NCI-H345 (cell line): ENCODE results near the gene RAB10.
A peak's percentile ranks its signal among the peaks of the same experiment; 100 is the strongest.
"Not testable (repeated sequence)": the region's sequence is repeated elsewhere in the genome, so short reads cannot be mapped to it uniquely, and the experiment has no call there.

Experiments used
- DNase-seq: peaks from one replicate; lab custom pipeline; 2025; lab: John Stamatoyannopoulos, UW

Gene RAB10

DNA sequence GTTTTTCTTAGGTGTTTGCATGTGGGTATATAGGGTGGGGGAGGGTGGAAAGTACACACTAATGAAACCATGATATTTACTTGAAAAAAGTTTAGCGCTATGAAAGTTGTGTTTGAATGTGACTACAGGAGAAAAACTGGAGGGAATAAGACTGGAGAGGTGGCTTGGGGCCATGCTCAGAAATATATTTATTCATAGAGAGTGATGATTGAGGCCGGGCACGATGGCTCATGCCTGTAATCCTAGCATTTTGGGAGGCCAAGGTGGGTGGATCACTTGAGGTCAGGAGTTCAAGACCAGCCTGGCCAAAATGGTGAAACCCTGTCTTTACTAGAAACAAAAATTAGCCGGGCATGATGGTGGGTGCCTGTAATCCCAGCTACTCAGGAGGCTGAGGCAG, 55.0 kb downstream of the RAB10 start:
- DNase-seq, result not testable (repeated sequence)

- no peak for DNase-seq
Observed at GRCh38 chr2:26089337-26089736, 55.5 kb downstream of the RAB10 start.

- no peak for DNase-seq
Observed at GRCh38 chr2:26095758-26096157, 61.9 kb downstream of the RAB10 start.

- no peak for DNase-seq
Observed at GRCh38 chr2:26099933-26100332, 66.0 kb downstream of the RAB10 start.

- DNase-seq, result no peak
Observed at GRCh38 chr2:26100384-26100783, 66.5 kb downstream of the RAB10 start.

DNA sequence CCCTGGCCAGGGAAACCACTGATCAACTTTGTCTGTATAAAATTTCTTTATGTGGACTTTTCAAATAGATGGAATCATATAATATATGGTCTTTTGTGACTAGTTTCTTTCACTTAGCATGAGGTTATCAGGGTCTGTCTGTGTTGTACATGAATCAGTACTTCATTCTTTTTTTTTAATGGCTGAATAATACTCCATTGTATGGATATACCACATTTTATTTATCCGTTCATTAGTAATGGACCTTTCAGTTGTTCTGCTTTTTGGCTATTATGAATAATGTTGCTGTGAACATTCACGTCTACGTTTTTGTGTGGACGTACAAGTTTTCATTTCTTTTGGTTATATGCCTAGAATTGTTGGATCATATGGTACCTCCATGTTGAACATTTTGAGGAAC, 69.9 kb downstream of the RAB10 start:
- no peak for DNase-seq

DNA sequence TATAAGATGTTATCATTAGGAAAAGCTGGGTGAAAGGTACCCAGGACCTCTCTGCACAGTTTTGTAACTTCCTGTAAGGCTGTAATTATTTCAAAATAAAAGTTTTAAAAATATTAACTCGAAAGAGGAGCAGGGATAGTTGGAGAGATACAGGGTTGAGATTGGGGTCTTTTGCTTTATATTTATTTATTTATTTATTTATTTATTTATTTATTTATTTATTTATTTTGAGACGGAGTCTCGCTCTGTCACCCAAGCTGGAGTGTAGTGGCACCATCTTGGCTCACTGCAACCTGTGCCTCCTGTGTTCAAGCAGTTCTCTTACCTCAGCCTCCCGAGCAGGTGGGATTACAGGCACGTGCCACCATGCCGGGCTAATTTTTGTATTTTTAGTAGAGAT, 74.8 kb downstream of the RAB10 start:
- DNase-seq, result not testable (repeated sequence)

GRCh38 chr2:26112201-26112600, 78.3 kb downstream of the RAB10 start:
- no peak for DNase-seq

- no peak for DNase-seq
Observed at GRCh38 chr2:26114151-26114550, 80.3 kb downstream of the RAB10 start.

- DNase-seq, result no peak
Observed at GRCh38 chr2:26118682-26119081, 84.8 kb downstream of the RAB10 start.

GRCh38 chr2:26119521-26119920, 85.6 kb downstream of the RAB10 start:
- DNase-seq, result no peak

- no peak for DNase-seq
Observed at GRCh38 chr2:26122630-26123029, 88.7 kb downstream of the RAB10 start.

DNA sequence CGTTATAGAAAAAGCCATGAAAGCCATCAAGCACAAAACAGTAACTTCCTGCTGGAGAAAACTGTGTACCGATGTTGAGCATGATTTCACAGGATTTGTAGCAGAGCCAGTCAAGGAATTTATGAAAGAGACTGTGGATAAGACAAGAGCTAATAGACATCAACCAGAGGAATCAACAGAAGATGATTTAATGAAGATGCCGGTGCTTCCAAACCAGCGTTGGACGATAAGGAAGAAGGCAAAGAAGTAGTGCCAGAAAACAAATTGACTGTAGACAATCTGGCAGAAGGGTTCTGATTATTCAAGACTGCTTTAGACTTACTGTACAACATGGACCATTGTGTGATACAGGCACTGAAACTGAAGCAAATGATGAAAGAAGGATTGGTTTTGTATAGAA, 89.5 kb downstream of the RAB10 start:
- DNase-seq, result no peak

DNA sequence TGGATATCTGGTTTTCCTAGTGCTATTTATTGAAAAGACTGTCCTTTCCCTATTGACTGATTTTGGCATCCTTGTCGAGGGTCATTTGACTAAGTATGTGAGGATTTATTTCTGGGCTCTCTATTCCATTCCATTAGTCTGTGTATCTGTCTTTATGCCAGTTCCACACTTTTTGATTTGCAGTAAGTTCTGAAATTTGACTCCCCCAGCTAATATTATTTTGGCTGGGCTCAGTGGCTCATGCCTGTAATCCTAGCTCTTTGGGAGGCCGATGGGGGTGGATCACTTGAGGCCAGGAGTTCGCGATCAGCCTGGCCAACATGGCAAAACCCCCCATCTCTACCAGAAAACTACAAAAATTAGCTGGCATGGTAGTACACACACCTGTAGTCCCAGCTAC, 92.2 kb downstream of the RAB10 start:
- DNase-seq, result no peak

GRCh38 chr2:26128176-26128575, 94.3 kb downstream of the RAB10 start:
- DNase-seq, result no peak

DNA sequence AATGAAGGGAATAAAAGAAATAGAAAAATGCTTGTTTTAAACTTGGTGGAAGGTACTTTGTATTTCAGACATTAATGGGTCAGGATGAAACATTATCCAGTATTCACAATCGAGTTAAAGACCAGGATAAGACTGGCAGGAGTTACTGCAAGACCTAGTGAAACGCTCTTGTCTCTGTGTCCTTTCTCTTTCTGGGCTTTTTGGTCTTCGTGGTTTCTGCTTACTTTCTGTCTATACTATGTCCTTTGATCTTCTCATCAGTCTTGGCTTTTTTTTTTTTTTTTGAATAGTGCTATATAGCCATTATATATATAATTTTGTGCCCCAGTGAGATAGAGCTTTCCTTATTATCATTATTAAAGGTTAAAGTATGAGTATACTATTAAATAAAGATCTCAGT, 96.9 kb downstream of the RAB10 start:
- no peak for DNase-seq

- DNase-seq, result no peak
Observed at GRCh38 chr2:26136451-26136850, 102.6 kb downstream of the RAB10 start.

- DNase-seq, result peak; percentile 21
Observed at GRCh38 chr2:26139269-26140183, 105.6 kb downstream of the RAB10 start.

DNA sequence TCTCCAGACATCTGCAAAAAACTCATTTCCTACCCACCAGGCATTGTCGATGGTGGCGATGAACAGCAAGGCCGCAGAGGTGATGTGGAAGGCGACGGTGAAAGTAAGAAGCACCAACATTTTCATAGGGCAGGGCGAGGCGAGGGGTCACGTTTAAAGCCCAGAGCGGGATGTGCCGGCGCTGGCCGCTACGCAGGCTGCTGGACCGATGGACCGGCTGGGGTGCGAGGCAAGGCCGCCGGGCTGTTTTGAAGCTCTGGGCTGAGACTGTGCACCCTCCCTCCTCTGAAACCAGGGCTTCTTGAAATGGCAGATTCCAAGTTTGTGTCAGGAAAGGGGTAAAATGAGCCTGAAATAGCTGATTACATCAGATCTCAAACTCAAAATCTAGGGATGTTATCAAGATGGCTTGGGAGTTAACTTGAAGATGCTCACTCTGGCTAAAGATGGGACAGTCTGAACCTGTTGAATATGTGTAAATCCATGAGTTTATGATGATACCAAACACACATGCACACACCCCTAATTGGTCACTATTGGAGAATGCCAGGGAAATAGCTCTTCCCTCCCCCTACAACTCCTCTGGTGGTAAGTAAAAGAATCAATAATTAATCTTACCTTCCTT, 107.4 kb downstream of the RAB10 start:
- no peak for DNase-seq

- no peak for DNase-seq
Observed at GRCh38 chr2:26144031-26144430, 110.1 kb downstream of the RAB10 start.

GRCh38 chr2:26144953-26145680, 111.2 kb downstream of the RAB10 start:
- DNase-seq, result peak; percentile 69

- no peak for DNase-seq
Observed at GRCh38 chr2:26148501-26148900, 114.6 kb downstream of the RAB10 start.

DNA sequence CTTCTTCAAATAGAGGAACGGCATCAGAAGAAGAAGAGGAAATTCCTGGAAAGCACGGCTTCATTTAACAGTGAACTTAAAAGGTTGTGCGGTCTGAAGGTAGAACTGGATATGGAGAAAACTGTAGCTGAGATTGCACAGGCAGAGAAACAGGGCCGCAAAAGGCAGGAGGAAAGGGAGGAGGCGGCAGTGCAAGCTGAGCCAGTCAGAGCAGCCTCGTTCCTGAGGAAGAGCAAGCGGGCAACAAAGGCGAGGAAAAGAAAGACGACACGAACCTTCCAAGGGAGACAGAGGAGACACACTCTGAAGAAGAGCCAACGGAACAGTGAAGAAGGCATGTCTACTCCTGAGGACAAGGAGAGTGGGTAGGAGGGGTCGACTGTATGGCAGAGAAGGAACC, 116.4 kb downstream of the RAB10 start:
- no peak for DNase-seq
